Measurements from ENCODE around the gene EPB41L4B.

Gene EPB41L4B

GRCh38 chr9:109319626-109320241 lies 1.1 kb downstream of the EPB41L4B start:
- no peak; the same call in 2 of the 3 replicates for ATAC-seq
- TF ChIP-seq, protein P1, sequence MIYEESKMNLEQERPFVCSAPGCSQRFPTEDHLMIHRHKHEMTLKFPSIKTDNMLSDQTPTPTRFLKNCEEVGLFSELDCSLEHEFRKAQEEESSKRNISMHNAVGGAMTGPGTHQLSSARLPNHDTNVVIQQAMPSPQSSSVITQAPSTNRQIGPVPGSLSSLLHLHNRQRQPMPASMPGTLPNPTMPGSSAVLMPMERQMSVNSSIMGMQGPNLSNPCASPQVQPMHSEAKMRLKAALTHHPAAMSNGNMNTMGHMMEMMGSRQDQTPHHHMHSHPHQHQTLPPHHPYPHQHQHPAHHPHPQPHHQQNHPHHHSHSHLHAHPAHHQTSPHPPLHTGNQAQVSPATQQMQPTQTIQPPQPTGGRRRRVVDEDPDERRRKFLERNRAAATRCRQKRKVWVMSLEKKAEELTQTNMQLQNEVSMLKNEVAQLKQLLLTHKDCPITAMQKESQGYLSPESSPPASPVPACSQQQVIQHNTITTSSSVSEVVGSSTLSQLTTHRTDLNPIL (CRISPR knock-in tag; IDR thresholded peaks at IDR 0.05; ENCODE audit: low read depth) = no peak
- no peak for TF ChIP-seq PPARA (CRISPR knock-in tag; IDR thresholded peaks at IDR 0.05; ENCODE audit: borderline replicate concordance)
- no peak for TF ChIP-seq ZNF8 (CRISPR knock-in tag; IDR thresholded peaks at IDR 0.05)
- TF ChIP-seq TCF4 (CRISPR knock-in tag; IDR thresholded peaks at IDR 0.05; ENCODE audit: borderline replicate concordance) = no peak
- TF ChIP-seq, protein P2, sequence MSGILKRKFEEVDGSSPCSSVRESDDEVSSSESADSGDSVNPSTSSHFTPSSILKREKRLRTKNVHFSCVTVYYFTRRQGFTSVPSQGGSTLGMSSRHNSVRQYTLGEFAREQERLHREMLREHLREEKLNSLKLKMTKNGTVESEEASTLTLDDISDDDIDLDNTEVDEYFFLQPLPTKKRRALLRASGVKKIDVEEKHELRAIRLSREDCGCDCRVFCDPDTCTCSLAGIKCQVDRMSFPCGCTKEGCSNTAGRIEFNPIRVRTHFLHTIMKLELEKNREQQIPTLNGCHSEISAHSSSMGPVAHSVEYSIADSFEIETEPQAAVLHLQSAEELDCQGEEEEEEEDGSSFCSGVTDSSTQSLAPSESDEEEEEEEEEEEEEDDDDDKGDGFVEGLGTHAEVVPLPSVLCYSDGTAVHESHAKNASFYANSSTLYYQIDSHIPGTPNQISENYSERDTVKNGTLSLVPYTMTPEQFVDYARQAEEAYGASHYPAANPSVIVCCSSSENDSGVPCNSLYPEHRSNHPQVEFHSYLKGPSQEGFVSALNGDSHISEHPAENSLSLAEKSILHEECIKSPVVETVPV (CRISPR knock-in tag; IDR thresholded peaks at IDR 0.05) = no peak
- no peak for TF ChIP-seq BACH2 (CRISPR knock-in tag; IDR thresholded peaks at IDR 0.05; ENCODE audit: borderline replicate concordance)
- no peak for TF ChIP-seq ZFP30 (CRISPR knock-in tag; IDR thresholded peaks at IDR 0.05)
- no peak for TF ChIP-seq CSDC2 (CRISPR knock-in tag; IDR thresholded peaks at IDR 0.05)
- TF ChIP-seq ISL1 (CRISPR knock-in tag; IDR thresholded peaks at IDR 0.05) = no peak
- no peak for TF ChIP-seq ZC3H10 (CRISPR knock-in tag; IDR thresholded peaks at IDR 0.05)
- TF ChIP-seq GLIS3 (CRISPR knock-in tag; IDR thresholded peaks at IDR 0.05) = no peak
- TF ChIP-seq RARB (CRISPR knock-in tag; IDR thresholded peaks at IDR 0.05) = no peak
- TF ChIP-seq ZNF565 (CRISPR knock-in tag; conservative IDR thresholded peaks at IDR 0.05; ENCODE audit: low read depth) = no peak
- TF ChIP-seq, protein P3, sequence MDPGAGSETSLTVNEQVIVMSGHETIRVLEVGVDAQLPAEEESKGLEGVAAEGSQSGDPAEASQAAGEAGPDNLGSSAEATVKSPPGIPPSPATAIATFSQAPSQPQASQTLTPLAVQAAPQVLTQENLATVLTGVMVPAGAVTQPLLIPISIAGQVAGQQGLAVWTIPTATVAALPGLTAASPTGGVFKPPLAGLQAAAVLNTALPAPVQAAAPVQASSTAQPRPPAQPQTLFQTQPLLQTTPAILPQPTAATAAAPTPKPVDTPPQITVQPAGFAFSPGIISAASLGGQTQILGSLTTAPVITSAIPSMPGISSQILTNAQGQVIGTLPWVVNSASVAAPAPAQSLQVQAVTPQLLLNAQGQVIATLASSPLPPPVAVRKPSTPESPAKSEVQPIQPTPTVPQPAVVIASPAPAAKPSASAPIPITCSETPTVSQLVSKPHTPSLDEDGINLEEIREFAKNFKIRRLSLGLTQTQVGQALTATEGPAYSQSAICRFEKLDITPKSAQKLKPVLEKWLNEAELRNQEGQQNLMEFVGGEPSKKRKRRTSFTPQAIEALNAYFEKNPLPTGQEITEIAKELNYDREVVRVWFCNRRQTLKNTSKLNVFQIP (CRISPR knock-in tag; IDR thresholded peaks at IDR 0.05; ENCODE audit: borderline replicate concordance, low read depth) = no peak
- no peak for TF ChIP-seq SNAI2 (CRISPR knock-in tag; IDR thresholded peaks at IDR 0.05)
- no peak for TF ChIP-seq ESRRG (CRISPR knock-in tag; IDR thresholded peaks at IDR 0.05)
- TF ChIP-seq ZFP3 (CRISPR knock-in tag; IDR thresholded peaks at IDR 0.05) = no peak
- no peak for TF ChIP-seq OSR1 (CRISPR knock-in tag; IDR thresholded peaks at IDR 0.05)
- TF ChIP-seq PATZ1 (CRISPR knock-in tag; IDR thresholded peaks at IDR 0.05; ENCODE audit: borderline replicate concordance) = no peak

GRCh38 chr9:109319017-109319625 lies 1.7 kb downstream of the EPB41L4B start:
- ATAC-seq = no peak
- TF ChIP-seq ZNF8 (CRISPR knock-in tag; IDR thresholded peaks at IDR 0.05) (no peak), ISL1 (CRISPR knock-in tag; IDR thresholded peaks at IDR 0.05) (no peak), ESRRG (CRISPR knock-in tag; IDR thresholded peaks at IDR 0.05) (no peak), PATZ1 (CRISPR knock-in tag; IDR thresholded peaks at IDR 0.05; ENCODE audit: borderline replicate concordance) (no peak), TOX (CRISPR knock-in tag; IDR thresholded peaks at IDR 0.05; ENCODE audit: borderline replicate concordance) (no peak), TSHZ2 (CRISPR knock-in tag; IDR thresholded peaks at IDR 0.05) (no peak), ZFP3 (CRISPR knock-in tag; IDR thresholded peaks at IDR 0.05) (no peak), GLIS3 (CRISPR knock-in tag; IDR thresholded peaks at IDR 0.05) (no peak), CSDC2 (CRISPR knock-in tag; IDR thresholded peaks at IDR 0.05) (no peak)
- TF ChIP-seq, protein P1 (CRISPR knock-in tag; IDR thresholded peaks at IDR 0.05; ENCODE audit: low read depth) = no peak
